ENCODE measurements around the gene CTBS.

Gene CTBS

DNA sequence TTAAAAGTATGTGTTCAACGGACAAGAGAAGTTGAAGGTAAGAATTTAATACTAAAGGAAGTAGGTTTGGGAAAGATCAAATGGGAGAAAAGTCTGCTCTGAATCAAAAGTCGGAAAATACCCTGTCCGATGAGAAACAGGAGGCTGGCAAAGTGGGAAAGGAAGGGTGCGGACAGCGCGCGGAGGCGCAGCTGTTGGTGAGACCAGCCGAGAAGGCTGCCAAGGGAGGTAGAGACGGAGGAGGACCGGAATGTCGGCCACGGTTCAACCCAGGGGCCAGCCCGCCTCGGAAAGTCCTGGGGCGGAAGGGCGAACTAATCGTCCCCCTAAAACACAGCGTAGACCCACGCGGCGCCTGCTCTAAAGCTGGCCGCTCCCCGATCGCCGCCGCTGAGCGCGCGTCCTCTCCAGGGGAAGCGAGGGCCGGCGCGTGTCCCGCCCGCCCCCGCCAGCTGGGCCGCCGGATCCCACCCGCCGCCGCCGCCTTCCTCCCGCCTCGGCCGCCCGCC, 68.7 kb downstream of the CTBS start:
- peak in 1 of 4 experiments; percentile 27 for DNase-seq

DNA sequence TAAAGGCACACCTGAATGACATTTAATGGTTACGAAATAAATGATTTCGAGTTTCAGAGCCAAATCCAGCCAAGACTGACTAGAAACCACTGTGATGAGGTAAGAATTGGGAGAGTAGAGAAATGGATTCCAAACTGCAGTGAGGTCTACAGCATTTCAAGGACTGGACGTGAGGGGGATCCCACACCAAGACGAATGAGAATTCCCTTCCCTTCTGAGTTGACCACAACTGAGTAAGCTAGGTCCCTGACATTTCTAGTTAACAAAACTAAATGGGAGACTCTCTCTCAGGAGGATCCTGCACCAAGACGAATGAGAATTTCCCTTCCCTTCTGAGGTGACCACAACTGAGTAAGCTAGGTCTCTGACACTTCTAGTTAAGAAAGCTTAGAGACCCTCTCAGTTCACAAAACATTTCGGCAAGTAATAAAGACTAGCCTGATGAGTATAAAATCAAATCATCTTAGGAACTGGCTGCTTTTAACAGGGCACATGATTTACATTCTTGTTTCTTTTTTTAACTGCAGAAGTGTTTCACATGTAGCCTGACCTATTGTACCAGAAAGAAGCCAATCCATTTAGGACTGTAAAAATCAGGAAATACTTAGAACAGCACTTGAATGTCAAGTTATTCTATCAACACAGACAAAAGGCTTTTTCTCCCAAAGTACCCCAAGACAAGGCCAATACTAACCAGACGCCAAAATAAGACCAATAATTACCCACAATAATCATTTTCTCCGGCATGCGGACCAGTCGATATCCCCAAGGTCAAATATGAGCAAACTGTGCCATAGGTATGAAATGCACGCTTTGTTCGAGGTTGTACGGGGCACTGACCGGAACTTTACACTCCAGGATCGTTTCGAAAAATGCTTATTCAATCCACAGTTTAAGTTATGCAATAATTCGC, 69.4 kb downstream of the CTBS start:
- no peak for DNase-seq

GRCh38 chr1:84502927-84503326, 71.3 kb downstream of the CTBS start:
- DNase-seq, result no peak
